Measurements from ENCODE around the gene WFIKKN2. TPM values are rescaled to one million over a fixed set of nuclear protein-coding genes. Genes with fewer than 3 reads are reported as not detected.

WFIKKN2 gene
- polyA plus RNA-seq, 12 donors = 0.48 to 3.5 (median 1.1) TPM; not detected in 2

- no peak for DNase-seq
Observed at GRCh38 chr17:50833510-50834428, 1.6 kb upstream of the WFIKKN2 start.

- no peak for DNase-seq
Observed at GRCh38 chr17:50834429-50835300, 721 bp upstream of the WFIKKN2 start.

- no peak for DNase-seq
Observed at GRCh38 chr17:50836826-50837225, 1.4 kb downstream of the WFIKKN2 start.

GRCh38 chr17:50837286-50837979, 2.0 kb downstream of the WFIKKN2 start:
- no peak for DNase-seq

GRCh38 chr17:50837980-50838954, 2.9 kb downstream of the WFIKKN2 start:
- no peak for DNase-seq

GRCh38 chr17:50839591-50840310, 4.4 kb downstream of the WFIKKN2 start:
- no peak for DNase-seq

- DNase-seq = no peak
Observed at GRCh38 chr17:50840311-50840851, 5.0 kb downstream of the WFIKKN2 start.

GRCh38 chr17:50841277-50841948, 6.0 kb downstream of the WFIKKN2 start:
- no peak for DNase-seq

GRCh38 chr17:50841949-50842354, 6.6 kb downstream of the WFIKKN2 start:
- DNase-seq = peak; percentile 83

GRCh38 chr17:50842506-50843149, 7.2 kb downstream of the WFIKKN2 start:
- no peak for DNase-seq

- DNase-seq = no peak
Observed at GRCh38 chr17:50843150-50843905, 7.9 kb downstream of the WFIKKN2 start.

GRCh38 chr17:50844117-50844700, 8.8 kb downstream of the WFIKKN2 start:
- no peak for DNase-seq

- DNase-seq = no peak
Observed at GRCh38 chr17:50845240-50846147, 10.1 kb downstream of the WFIKKN2 start.

- DNase-seq = no peak
Observed at GRCh38 chr17:50847566-50847965, 12.2 kb downstream of the WFIKKN2 start.

- DNase-seq = no peak
Observed at GRCh38 chr17:50848039-50848438, 12.7 kb downstream of the WFIKKN2 start.

- DNase-seq = no peak
Observed at GRCh38 chr17:50848711-50849110, 13.3 kb downstream of the WFIKKN2 start.
